Activated CD8-positive, alpha-beta memory T cell treated with anti-CD3 and anti-CD28 coated beads, Interleukin-2, amount 50 U/mL, for 4 hours (primary cell): Measurements from ENCODE around the gene TMEM130.

ENCODE experiments used
- DNase-seq: peaks from one replicate; pipeline ENCODE4 v3.0.0-alpha.2; 2020

Gene TMEM130

GRCh38 chr7:98869597-98870120 lies at the start of gene TMEM130:
TMEM130 (minus strand) TSS chr7:98870014; CDS start chr7:98869861, 153 bp downstream.
- DNase-seq: no peak

GRCh38 chr7:98917331-98917730 lies 47.5 kb upstream of the TMEM130 start:
- DNase-seq: no peak

GRCh38 chr7:98913612-98914011 lies 43.8 kb upstream of the TMEM130 start:
- DNase-seq: no peak

GRCh38 chr7:98913026-98913425 lies 43.2 kb upstream of the TMEM130 start:
- DNase-seq: no peak

- no peak for DNase-seq
These were observed 42.1 kb upstream of the TMEM130 start for GRCh38 chr7:98911916-98912315.

- DNase-seq: no peak
These were observed 40.6 kb upstream of the TMEM130 start for GRCh38 chr7:98910427-98910826.

- no peak for DNase-seq
These were observed 39.7 kb upstream of the TMEM130 start for GRCh38 chr7:98909487-98909886.

GRCh38 chr7:98908585-98908984 lies 38.8 kb upstream of the TMEM130 start:
- no peak for DNase-seq

- no peak for DNase-seq
These were observed 37.8 kb upstream of the TMEM130 start for GRCh38 chr7:98907570-98907969.

GRCh38 chr7:98903246-98903645 lies 33.4 kb upstream of the TMEM130 start:
- DNase-seq: no peak

GRCh38 chr7:98902523-98902922 lies 32.7 kb upstream of the TMEM130 start:
- DNase-seq: no peak

- DNase-seq: no peak
These were observed 31.0 kb upstream of the TMEM130 start for GRCh38 chr7:98900815-98901214.

GRCh38 chr7:98899816-98900215 lies 30.0 kb upstream of the TMEM130 start:
- no peak for DNase-seq

GRCh38 chr7:98892609-98893008 lies 22.8 kb upstream of the TMEM130 start:
- DNase-seq: no peak

- no peak for DNase-seq
These were observed 17.2 kb upstream of the TMEM130 start for GRCh38 chr7:98887038-98887437.

- DNase-seq: no peak
These were observed 14.6 kb upstream of the TMEM130 start for GRCh38 chr7:98884416-98884815.

- DNase-seq: no peak
These were observed 11.9 kb upstream of the TMEM130 start for GRCh38 chr7:98881561-98882315.

- no peak for DNase-seq
These were observed 10.7 kb upstream of the TMEM130 start for GRCh38 chr7:98880485-98880884.

GRCh38 chr7:98879979-98880315 lies 10.1 kb upstream of the TMEM130 start:
- DNase-seq: no peak

GRCh38 chr7:98879198-98879978 lies 9.6 kb upstream of the TMEM130 start:
- peak; percentile 53 for DNase-seq

- peak; percentile 77 for DNase-seq
These were observed 8.8 kb upstream of the TMEM130 start, which contains the start of gene TRRAP for GRCh38 chr7:98878365-98879197. TRRAP (plus strand) TSS chr7:98878532; CDS start chr7:98881151, 2,619 bp downstream.

- DNase-seq: no peak
These were observed 8.0 kb upstream of the TMEM130 start for GRCh38 chr7:98877692-98878364.

- DNase-seq: no peak
These were observed 7.3 kb upstream of the TMEM130 start for GRCh38 chr7:98877146-98877545.
